Stimulated activated naive CD8-positive, alpha-beta T cell treated with anti-CD3 and anti-CD28 coated beads, Interleukin-15, Interleukin-2, amounts not matched to agents 100 ng/mL and 50 ng/mL, for 24 hours (primary cell): Measurements from ENCODE around the gene GTF3C6.
"Not testable (repeated sequence)": the region's sequence is repeated elsewhere in the genome, so short reads cannot be mapped to it uniquely, and the experiment has no call there.

ENCODE experiments used
- H3K27ac Mint-ChIP-seq: one replicate; pipeline ENCODE4 v1.8.0; 2021; ENCODE audit warnings: mild to moderate bottlenecking, mixed read lengths
- H3K27me3 Mint-ChIP-seq: one replicate; pipeline ENCODE4 v1.8.0; 2021; ENCODE audit warnings: mixed read lengths
- H3K36me3 Mint-ChIP-seq: one replicate; pipeline ENCODE4 v1.8.0; 2021; ENCODE audit warnings: low read depth, mixed read lengths
- H3K4me1 Mint-ChIP-seq: one replicate; pipeline ENCODE4 v1.8.0; 2021; ENCODE audit warnings: low read depth, mixed read lengths
- H3K4me3 Mint-ChIP-seq: one replicate; pipeline ENCODE4 v1.8.0; 2021; ENCODE audit warnings: mild to moderate bottlenecking, mixed read lengths
- H3K9me3 Mint-ChIP-seq: one replicate; pipeline ENCODE4 v1.8.0; 2021; ENCODE audit warnings: mixed read lengths

The GTF3C6 gene

GRCh38 chr6:110953633-110954303 lies 4.7 kb upstream of the GTF3C6 start:
- H3K27ac Mint-ChIP-seq, result no peak overlapping the region
- no peaks in the 10 kb centered on the region for H3K9me3 Mint-ChIP-seq

GRCh38 chr6:110960014-110960390 lies 1.5 kb downstream of the GTF3C6 start:
- no peaks in the 10 kb centered on the region for H3K27me3 Mint-ChIP-seq
- peaks cover 38% of the 10 kb centered on the region for H3K36me3 Mint-ChIP-seq
- peak overlapping the region; percentile 70 for H3K4me3 Mint-ChIP-seq
- no peaks in the 10 kb centered on the region for H3K9me3 Mint-ChIP-seq
- H3K4me1 Mint-ChIP-seq, result peaks cover 16% of the 10 kb centered on the region
- H3K27ac Mint-ChIP-seq, result no peak overlapping the region

More at GRCh38 chr6:110953633-110954303, 4.7 kb upstream of the GTF3C6 start:
- no peaks in the 10 kb centered on the region for H3K36me3 Mint-ChIP-seq
- H3K27me3 Mint-ChIP-seq, result peaks cover 9% of the 10 kb centered on the region
- peaks cover 5% of the 10 kb centered on the region for H3K4me1 Mint-ChIP-seq
- H3K4me3 Mint-ChIP-seq, result no peak overlapping the region

GRCh38 chr6:110962636-110963035 lies 4.1 kb downstream of the GTF3C6 start:
- not testable (repeated sequence) for H3K4me3 Mint-ChIP-seq, H3K9me3 Mint-ChIP-seq, H3K27ac Mint-ChIP-seq, H3K27me3 Mint-ChIP-seq
- Mint-ChIP-seq H3K4me1 (peaks cover 16% of the 10 kb centered on the region), H3K36me3 (peaks cover 64% of the 10 kb centered on the region)

DNA sequence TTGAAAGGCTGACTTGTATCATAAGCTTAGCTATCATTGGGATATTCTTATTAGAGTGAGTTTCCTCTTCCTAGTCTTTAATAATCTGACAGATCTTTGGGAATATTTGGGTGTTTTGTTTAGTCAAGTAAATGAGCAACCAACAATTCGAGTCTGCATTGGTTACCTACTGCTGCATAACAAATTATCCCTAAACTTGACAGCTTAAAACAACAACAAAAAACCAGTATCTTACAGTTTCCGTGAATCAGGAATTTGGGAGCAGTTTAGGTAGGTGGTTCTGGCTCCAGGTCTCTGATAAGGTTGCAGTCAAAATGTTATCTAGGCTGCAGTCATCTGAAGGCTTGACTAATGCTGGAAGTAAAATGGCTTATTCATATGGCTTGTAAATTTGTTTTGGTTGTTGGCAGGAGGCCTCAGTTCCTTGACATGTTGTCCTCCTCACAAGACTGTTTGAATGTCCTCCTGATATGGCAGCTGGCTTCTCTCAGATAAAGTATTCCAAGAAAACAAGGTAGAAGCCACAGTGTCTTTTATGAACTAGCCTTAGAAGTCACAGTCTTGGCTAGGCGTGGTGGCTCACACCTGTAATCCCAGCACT lies 7.2 kb downstream of the GTF3C6 start:
- H3K36me3 Mint-ChIP-seq, result peaks cover 70% of the 10 kb centered on the region

DNA sequence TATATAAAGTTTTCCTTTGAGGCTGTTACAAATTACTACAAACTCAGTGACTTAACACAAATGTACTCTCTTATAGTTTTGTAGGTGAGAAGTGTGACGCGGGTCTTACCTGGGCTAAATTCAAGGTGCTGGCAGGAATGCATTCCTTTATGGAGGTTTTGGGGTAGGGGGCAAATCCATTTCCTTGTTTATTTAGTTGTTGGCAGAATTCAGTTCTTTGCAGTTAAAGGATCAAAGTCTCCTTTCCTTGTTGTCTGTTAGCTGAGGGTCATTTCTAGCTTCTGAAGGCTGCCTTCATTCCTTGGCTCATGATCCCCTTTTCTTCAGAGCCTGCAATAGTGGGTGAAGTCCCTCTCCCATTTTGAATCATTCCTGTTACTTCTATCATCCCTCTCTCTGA lies 10.2 kb downstream of the GTF3C6 start:
- not testable (repeated sequence) for H3K4me1 Mint-ChIP-seq, H3K27me3 Mint-ChIP-seq, H3K4me3 Mint-ChIP-seq, H3K9me3 Mint-ChIP-seq
- Mint-ChIP-seq H3K36me3 (peaks cover 44% of the 10 kb centered on the region), H3K27ac (peak overlapping the region; percentile 4)

More for the DNA sequence above, 7.2 kb downstream of the GTF3C6 start:
- Mint-ChIP-seq H3K27me3 (no peaks in the 10 kb centered on the region), H3K9me3 (no peaks in the 10 kb centered on the region), H3K27ac (no peak overlapping the region), H3K4me1 (no peaks in the 10 kb centered on the region), H3K4me3 (no peak overlapping the region)

DNA sequence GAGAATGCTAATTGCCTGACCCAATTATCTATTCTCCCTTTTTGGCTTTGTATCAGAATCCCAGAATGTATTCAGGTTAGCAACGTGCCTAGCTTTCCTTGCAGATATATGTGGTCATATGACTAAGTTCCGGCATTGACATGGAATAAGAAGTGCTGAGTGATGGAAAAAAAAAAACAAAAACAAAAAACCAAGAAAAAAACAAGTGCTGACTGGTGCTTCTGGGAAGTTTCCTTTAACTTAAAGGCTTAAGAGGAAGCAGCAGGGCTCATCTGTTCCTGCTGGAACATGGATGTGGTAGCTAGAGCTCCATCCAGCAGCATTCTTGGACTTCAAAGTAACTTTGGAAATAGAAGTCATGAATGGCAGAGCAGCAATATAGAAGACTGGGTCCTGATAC lies 13.0 kb downstream of the GTF3C6 start:
- Mint-ChIP-seq H3K4me1 (no peaks in the 10 kb centered on the region), H3K9me3 (no peaks in the 10 kb centered on the region), H3K27me3 (no peaks in the 10 kb centered on the region), H3K36me3 (peaks cover 25% of the 10 kb centered on the region), H3K4me3 (no peak overlapping the region), H3K27ac (no peak overlapping the region)

- H3K36me3 Mint-ChIP-seq, result peaks cover 21% of the 10 kb centered on the region
- H3K4me1 Mint-ChIP-seq, result peaks cover 11% of the 10 kb centered on the region
- no peak overlapping the region for H3K27ac Mint-ChIP-seq
- H3K9me3 Mint-ChIP-seq, result no peaks in the 10 kb centered on the region
- H3K4me3 Mint-ChIP-seq, result no peak overlapping the region
- no peaks in the 10 kb centered on the region for H3K27me3 Mint-ChIP-seq
These were observed 18.1 kb downstream of the GTF3C6 start for GRCh38 chr6:110976575-110976974.

GRCh38 chr6:110979565-110980101 lies 21.1 kb downstream of the GTF3C6 start:
- H3K4me3 Mint-ChIP-seq, result peak overlapping the region; percentile 40
- no peak overlapping the region for H3K27ac Mint-ChIP-seq
- H3K36me3 Mint-ChIP-seq, result peaks cover 38% of the 10 kb centered on the region

DNA sequence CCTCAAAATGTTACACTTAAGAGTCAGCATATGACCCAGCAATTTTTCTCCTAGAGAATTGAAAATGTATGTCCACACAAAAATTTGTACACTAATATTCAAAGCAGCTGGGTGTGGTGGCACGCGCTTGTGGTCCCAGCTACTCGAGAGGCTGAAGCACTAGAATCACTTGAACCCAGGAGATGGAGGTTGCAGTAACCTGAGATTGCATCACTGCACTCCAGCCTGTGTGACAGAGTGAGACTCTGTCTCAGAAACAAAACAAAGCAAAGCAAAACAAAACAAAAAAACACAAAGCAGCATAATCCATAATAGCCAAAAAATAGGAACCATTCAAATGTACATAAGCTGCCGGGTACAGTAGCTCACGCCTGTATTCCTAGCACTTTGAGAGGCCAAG lies 21.7 kb downstream of the GTF3C6 start:
- H3K4me3 Mint-ChIP-seq, result peak overlapping the region; percentile 98
- H3K27ac Mint-ChIP-seq, result no peak overlapping the region
- no peaks in the 10 kb centered on the region for H3K27me3 Mint-ChIP-seq
- H3K4me1 Mint-ChIP-seq, result peaks cover 30% of the 10 kb centered on the region
- H3K36me3 Mint-ChIP-seq, result peaks cover 44% of the 10 kb centered on the region
- no peaks in the 10 kb centered on the region for H3K9me3 Mint-ChIP-seq

More at GRCh38 chr6:110979565-110980101, 21.1 kb downstream of the GTF3C6 start:
- H3K27me3 Mint-ChIP-seq, result no peaks in the 10 kb centered on the region
- peaks cover 30% of the 10 kb centered on the region for H3K4me1 Mint-ChIP-seq
- H3K9me3 Mint-ChIP-seq, result no peaks in the 10 kb centered on the region

- Mint-ChIP-seq H3K9me3 (no peaks in the 10 kb centered on the region), H3K4me3 (peak overlapping the region; percentile 98), H3K27ac (peak overlapping the region; percentile 98), H3K27me3 (no peaks in the 10 kb centered on the region), H3K4me1 (peaks cover 30% of the 10 kb centered on the region), H3K36me3 (peaks cover 48% of the 10 kb centered on the region)
These were observed 22.1 kb downstream of the GTF3C6 start for GRCh38 chr6:110980648-110981047.

DNA sequence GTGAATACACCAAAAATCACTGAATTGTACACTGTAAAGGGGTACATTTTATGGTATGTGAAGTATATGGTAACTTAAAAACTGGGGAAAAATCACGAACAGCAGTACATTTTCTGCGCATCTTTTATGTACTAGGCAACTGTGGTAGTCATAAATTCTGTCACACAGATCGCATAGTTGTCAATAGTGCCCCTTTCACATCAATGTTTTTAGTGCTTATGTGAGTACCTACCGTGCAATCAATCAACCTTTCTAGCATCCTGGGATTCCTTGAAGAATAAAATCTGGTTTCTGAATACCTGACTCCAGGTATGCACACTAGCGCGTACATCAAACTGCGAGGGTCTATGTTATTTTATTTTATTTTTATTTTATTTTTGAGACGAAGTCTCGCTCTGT lies 22.7 kb downstream of the GTF3C6 start:
- peak overlapping the region; percentile 98 for H3K27ac Mint-ChIP-seq
- no peaks in the 10 kb centered on the region for H3K9me3 Mint-ChIP-seq
- H3K4me1 Mint-ChIP-seq, result peaks cover 34% of the 10 kb centered on the region
- peaks cover 53% of the 10 kb centered on the region for H3K36me3 Mint-ChIP-seq
- no peaks in the 10 kb centered on the region for H3K27me3 Mint-ChIP-seq
- peak overlapping the region; percentile 98 for H3K4me3 Mint-ChIP-seq

DNA sequence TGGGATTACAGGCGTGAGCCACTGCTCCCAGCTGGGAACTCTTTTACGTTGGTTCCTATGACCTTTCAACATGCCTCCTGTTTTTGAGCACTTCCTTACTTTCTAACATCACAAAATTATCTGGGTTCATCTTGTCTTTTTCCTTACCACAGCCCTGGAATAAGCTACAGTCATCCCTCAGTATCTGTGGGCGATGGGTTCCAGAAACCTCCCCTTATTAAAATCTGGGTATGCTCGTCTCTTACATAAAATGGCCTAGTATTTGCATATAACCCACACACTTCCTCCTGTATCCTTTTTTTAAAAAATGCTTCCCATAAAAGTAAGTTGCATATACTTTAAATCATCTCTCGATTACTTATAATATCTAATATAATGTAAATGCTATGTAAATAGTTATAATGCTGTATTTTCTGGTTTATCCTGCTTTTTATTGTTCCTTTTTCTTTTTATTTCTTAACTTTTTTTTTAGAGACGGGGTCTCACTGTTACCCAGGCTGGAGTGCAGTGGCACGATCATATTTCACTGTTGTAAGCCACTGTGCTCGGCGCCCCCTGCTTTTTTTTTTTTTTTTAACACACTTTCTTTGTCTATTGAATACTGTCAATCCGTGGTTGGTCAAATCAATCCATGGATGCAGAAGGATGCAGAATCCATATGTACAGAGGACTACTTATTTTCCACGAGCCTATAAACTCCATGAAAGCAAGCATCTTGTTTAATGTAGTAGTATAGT lies 32.5 kb downstream of the GTF3C6 start:
- H3K36me3 Mint-ChIP-seq, result peaks cover 86% of the 10 kb centered on the region
- no peaks in the 10 kb centered on the region for H3K27me3 Mint-ChIP-seq
- H3K9me3 Mint-ChIP-seq, result no peaks in the 10 kb centered on the region
- H3K27ac Mint-ChIP-seq, result no peak overlapping the region
- peaks cover 14% of the 10 kb centered on the region for H3K4me1 Mint-ChIP-seq
- no peak overlapping the region for H3K4me3 Mint-ChIP-seq

DNA sequence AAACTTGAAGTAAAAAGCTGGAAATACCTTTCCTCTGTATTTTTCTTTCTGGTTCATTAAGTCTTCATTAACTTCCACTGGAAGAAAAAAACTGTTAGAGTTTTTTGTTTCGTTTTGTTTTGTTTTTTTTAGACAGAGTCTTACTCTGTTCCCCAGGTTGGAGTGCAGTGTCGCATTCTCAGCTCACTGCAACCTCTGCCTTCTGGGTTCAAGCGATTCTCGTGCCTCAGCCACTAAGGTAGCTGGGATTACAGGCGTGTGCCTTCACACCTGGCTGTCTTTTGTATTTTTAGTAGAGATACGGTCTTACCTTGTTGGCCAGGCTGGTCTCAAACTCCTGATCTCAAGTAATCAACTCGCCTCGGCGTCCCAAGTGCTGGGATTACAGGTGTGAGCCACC lies 38.2 kb downstream of the GTF3C6 start:
- no peak overlapping the region for H3K27ac Mint-ChIP-seq
- no peaks in the 10 kb centered on the region for H3K9me3 Mint-ChIP-seq
- no peak overlapping the region for H3K4me3 Mint-ChIP-seq
- H3K27me3 Mint-ChIP-seq, result no peaks in the 10 kb centered on the region
- H3K36me3 Mint-ChIP-seq, result peaks cover 80% of the 10 kb centered on the region
- no peaks in the 10 kb centered on the region for H3K4me1 Mint-ChIP-seq

DNA sequence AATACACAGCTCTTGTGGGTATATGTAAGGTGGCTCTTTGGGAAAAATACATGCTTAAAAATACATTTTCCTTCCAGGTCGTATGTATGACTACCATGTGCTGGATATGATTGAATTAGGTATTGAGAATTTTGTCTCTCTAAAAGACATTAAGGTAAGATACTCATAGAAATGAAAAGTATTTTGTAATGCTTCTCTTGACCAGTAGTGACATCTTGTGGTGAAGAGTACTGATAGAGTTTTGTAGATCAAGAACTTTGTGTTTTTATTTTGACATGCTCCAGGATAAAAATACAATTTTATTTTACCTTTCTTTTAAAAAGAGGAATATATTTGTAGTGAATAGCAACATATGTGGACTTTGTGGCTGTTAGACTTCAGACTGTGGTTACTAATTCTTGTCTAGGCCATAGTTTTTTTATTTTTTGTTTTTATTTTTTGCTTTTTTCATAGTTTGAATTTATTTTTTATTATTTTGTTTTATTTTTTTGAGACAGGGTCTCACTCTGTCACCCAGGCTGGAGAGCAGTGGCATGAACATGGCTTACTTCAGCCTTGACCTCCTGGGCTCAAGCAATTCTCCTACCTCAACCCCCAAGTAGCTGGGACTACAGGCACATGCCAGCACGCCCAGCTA lies 41.2 kb downstream of the GTF3C6 start:
- Mint-ChIP-seq H3K4me1 (peaks cover 2% of the 10 kb centered on the region), H3K27ac (no peak overlapping the region), H3K36me3 (peaks cover 73% of the 10 kb centered on the region), H3K9me3 (no peaks in the 10 kb centered on the region), H3K4me3 (no peak overlapping the region), H3K27me3 (no peaks in the 10 kb centered on the region)

DNA sequence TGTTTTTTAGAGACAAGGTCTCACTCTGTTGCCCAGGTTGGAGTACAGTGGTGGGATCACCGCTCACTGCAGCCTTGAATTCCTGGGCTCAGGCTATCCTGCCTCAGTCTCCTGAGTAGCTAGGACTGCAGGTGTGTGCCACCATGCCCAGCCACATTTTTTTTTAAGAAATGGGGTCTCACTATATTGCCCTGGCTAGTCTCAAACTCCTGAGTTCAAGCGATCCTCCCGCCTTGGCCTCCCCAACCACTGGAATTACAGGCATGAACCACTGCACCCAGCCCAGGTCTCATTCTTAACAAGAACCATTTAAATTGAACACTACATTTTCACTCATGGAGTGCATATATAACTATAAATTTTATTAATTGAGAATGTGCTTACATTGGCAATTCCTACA lies 43.8 kb downstream of the GTF3C6 start:
- Mint-ChIP-seq H3K27ac (no peak overlapping the region), H3K4me3 (no peak overlapping the region), H3K9me3 (no peaks in the 10 kb centered on the region), H3K36me3 (peaks cover 61% of the 10 kb centered on the region), H3K27me3 (no peaks in the 10 kb centered on the region), H3K4me1 (peaks cover 4% of the 10 kb centered on the region)
